Endothelial cell of umbilical vein (primary cell): ENCODE measurements around the gene PAPPA. TPM values are rescaled to one million over a fixed set of nuclear protein-coding genes. Genes with fewer than 3 reads are reported as not detected.

Source experiments
- BruUV-seq: library from RNA; stranded (reverse); fragments of 400-500 nt; replicated peaks from 2 replicates; lab custom pipeline; 2021; lab: Mats Ljungman, UMichigan
- CTCF ChIA-PET: fragments of 300-600, 350-600 bp; sonication (Branson Sonifier 250); formaldehyde crosslinking; loops from one replicate; lab custom pipeline; 2021; ENCODE audit warnings: antibody characterized with exemption, inconsistent platforms; lab: Charles Lee
- POLR2A ChIA-PET: fragments of 300-600, 350-600 bp; sonication (Branson Sonifier 250); formaldehyde crosslinking; loops from one replicate; lab custom pipeline; 2021; ENCODE audit warnings: antibody characterized with exemption, inconsistent platforms; lab: Charles Lee
- DNase-seq: peaks from one replicate; pipeline ENCODE4 v3.0.0-alpha.2; 2011; ENCODE audit warnings: low read depth, low spot score
- FAIRE-seq: peaks from 2 replicates; lab custom pipeline; 2011; peaks lifted over from hg19 to GRCh38; lab: Jason Lieb, UNC
- H2AFZ ChIP-seq: 2 replicates; pipeline ENCODE4 v1.6.0; 2012; ENCODE audit warnings: low read depth, low read length, control low read depth, inconsistent platforms
- H3K27ac ChIP-seq: 2 replicates; pipeline ENCODE4 v1.5.1; 2011; ENCODE audit warnings: low read depth, mild to moderate bottlenecking, control low read depth, low read length, moderate library complexity; ENCODE audit not compliant: insufficient read depth
- H3K27me3 ChIP-seq, 2 experiments: 2 replicates each; pipeline versions ENCODE4 v1.6.0 to v1.6.1; 2011; ENCODE audit warnings: low read length in 2 of 2, mixed read lengths in 1 of 2; ENCODE audit not compliant: control insufficient read depth in 2 of 2, insufficient read depth in 2 of 2
- H3K36me3 ChIP-seq, 2 experiments: 2 replicates in 1 of 2; 3 replicates in 1 of 2; pipeline ENCODE4 v1.5.1; 2011; ENCODE audit warnings: low read length in 2 of 2, mild to moderate bottlenecking in 1 of 2, moderate library complexity in 1 of 2; ENCODE audit not compliant: control insufficient read depth in 2 of 2, insufficient read depth in 2 of 2; ENCODE audit errors: extremely low read depth in 1 of 2
- H3K4me1 ChIP-seq: 3 replicates; pipeline ENCODE4 v1.5.1; 2011; ENCODE audit warnings: mild to moderate bottlenecking, low read length; ENCODE audit not compliant: control insufficient read depth, insufficient read depth; ENCODE audit errors: extremely low read depth
- H3K4me2 ChIP-seq: 2 replicates; pipeline ENCODE4 v1.6.1; 2011; ENCODE audit warnings: low read length, control low read depth, mixed read lengths; ENCODE audit not compliant: insufficient read depth
- H3K4me3 ChIP-seq, 3 experiments: fragments of 200-600 bp in 1 of 3; sonication (generic), shearing (Covaris generic) in 1 of 3; replicated peaks in 1 of 3; 2 replicates each; pipeline ENCODE4 v1.5.1; 2011 to 2016; ENCODE audit warnings: control low read depth in 3 of 3, low read length in 3 of 3, mild to moderate bottlenecking in 2 of 3, inconsistent platforms in 1 of 3, low read depth in 1 of 3, moderate library complexity in 1 of 3; ENCODE audit not compliant: insufficient read depth in 1 of 3
- H3K79me2 ChIP-seq: 2 replicates; pipeline ENCODE4 v1.6.0; 2012; ENCODE audit warnings: low read length, inconsistent platforms; ENCODE audit not compliant: control insufficient read depth, insufficient read depth
- H3K9ac ChIP-seq: replicated peaks from 2 replicates; pipeline ENCODE3; 2011; ENCODE audit warnings: low read length, control low read depth; ENCODE audit not compliant: insufficient read depth; ENCODE audit errors: extremely low read depth
- H3K9me1 ChIP-seq: replicated peaks from 3 replicates; pipeline ENCODE4 v1.6.0; 2011; ENCODE audit warnings: mild to moderate bottlenecking, low read length; ENCODE audit not compliant: control insufficient read depth, insufficient read depth; ENCODE audit errors: extremely low read depth
- H3K9me3 ChIP-seq: replicated peaks from 2 replicates; pipeline ENCODE4 v1.5.1; 2012; ENCODE audit warnings: low read length, inconsistent platforms; ENCODE audit not compliant: control insufficient read depth, insufficient read depth
- H4K20me1 ChIP-seq: replicated peaks from 2 replicates; pipeline ENCODE3; 2011; ENCODE audit warnings: mild to moderate bottlenecking, low read length; ENCODE audit not compliant: control insufficient read depth, insufficient read depth; ENCODE audit errors: extremely low read depth
- CTCF ChIP-seq, 2 donors: IDR thresholded peaks; 1 replicate in 1 of 2; 2 replicates in 1 of 2; pipeline ENCODE4 v1.5.1; 2011; ENCODE audit warnings: low read length in 2 of 2, mild to moderate bottlenecking in 2 of 2, moderate library complexity in 2 of 2, control low read depth in 1 of 2, inconsistent platforms in 1 of 2, low read depth in 1 of 2; ENCODE audit not compliant: insufficient read depth in 1 of 2; ENCODE audit errors: extremely low read depth in 1 of 2
- EZH2 ChIP-seq: IDR thresholded peaks from 2 replicates; pipeline ENCODE4 v1.6.1; 2012; ENCODE audit warnings: borderline replicate concordance, low read depth, mild to moderate bottlenecking, moderate library complexity, low read length, inconsistent platforms; ENCODE audit not compliant: severe bottlenecking
- FOS ChIP-seq: IDR thresholded peaks from 2 replicates; pipeline ENCODE4 v1.6.1; 2011; ENCODE audit warnings: mild to moderate bottlenecking, low read length, moderate library complexity, borderline replicate concordance; ENCODE audit not compliant: insufficient read depth
- GATA2 ChIP-seq: IDR thresholded peaks from 2 replicates; pipeline ENCODE4 v1.7.0; 2011; ENCODE audit warnings: low read depth, mild to moderate bottlenecking, moderate library complexity, mixed read lengths, low read length; ENCODE audit not compliant: insufficient read length, insufficient read depth
- JUN ChIP-seq: IDR thresholded peaks from 2 replicates; pipeline ENCODE4 v1.6.1; 2011; ENCODE audit warnings: borderline replicate concordance, low read depth; ENCODE audit not compliant: insufficient read length, insufficient read depth
- MAX ChIP-seq: IDR thresholded peaks from 2 replicates; pipeline ENCODE4 v1.6.1; 2011; ENCODE audit not compliant: insufficient read depth, insufficient read length
- MYC ChIP-seq: IDR thresholded peaks from one replicate; pipeline ENCODE4 v1.6.1; 2011; ENCODE audit warnings: mild to moderate bottlenecking, low read depth, low read length
- POLR2A ChIP-seq: IDR thresholded peaks from 2 replicates; pipeline ENCODE4 v1.6.1; 2012; ENCODE audit warnings: low read depth, mild to moderate bottlenecking, control low read depth, low read length
- POLR2AphosphoS5 ChIP-seq: IDR thresholded peaks from 2 replicates; pipeline ENCODE4 v1.6.1; 2012; ENCODE audit warnings: low read depth, mild to moderate bottlenecking, control low read depth, low read length, moderate library complexity; ENCODE audit not compliant: insufficient read depth
- dilution Hi-C: fragments of 300-500 bp; cut with MboI; formaldehyde crosslinking; loops from one replicate; pipeline ENCODE4 v1.15.0; 2019; ENCODE audit warnings: low sequenced_read_pairs; ENCODE audit not compliant: extremely low pct_ligation_motif_present
- intact Hi-C: fragments of 100-400 bp; cut with micrococcal nuclease; formaldehyde crosslinking; loops from one replicate; pipeline ENCODE4 v1.10.0; 2022
- polyA plus RNA-seq, 4 experiments: library from polyadenylated mRNA; depleted of rRNA in 3 of 4; stranded (reverse) in 3 of 4; unstranded in 1 of 4; fragments of >200 nt; gene quantifications; 2 replicates each; pipeline versions ENCODE4 v1.2.1 to v1.2.3, GENCODE V29; 2011 to 2012; ENCODE audit warnings: missing spikeins in 1 of 4
- total RNA-seq: library from RNA; stranded (reverse); gene quantifications from 2 replicates; pipeline ENCODE4 v1.2.3, GENCODE V29; 2021

Gene PAPPA
- total and polyA plus RNA-seq, 2 donors (not counting 3 experiments of a cell fraction or from before 2014, with no cell fraction given), result 0.13 to 0.41 TPM

GRCh38 chr9:116151966-116152381 is 1.6 kb upstream of the PAPPA start:
- Histone ChIP-seq H3K4me3 (peak overlapping the region in 1 of 3 experiments; percentile 18), H3K9me1 (no peaks in the 10 kb centered on the region), H3K9ac (peak overlapping the region; percentile 13), H3K27me3 (peaks cover 0 to 22% of the 10 kb centered on the region in 2 experiments), H3K4me1 (peaks cover 3% of the 10 kb centered on the region), H3K9me3 (no peaks in the 10 kb centered on the region), H3K27ac (peak overlapping the region; percentile 24), H3K79me2 (no peaks in the 10 kb centered on the region), H3K36me3 (no peaks in the 10 kb centered on the region), H3K4me2 (peak overlapping the region; percentile 79), H2AFZ (no peak overlapping the region), H4K20me1 (no peaks in the 10 kb centered on the region)
- POLR2A ChIA-PET, result no interaction called here
- no TSS peak for BruUV-seq
- dilution Hi-C loops, result no loop called here
- intact Hi-C loops, result loop anchor here (1.0 to 2.0 kb wide), 4 partner anchors 126 to 559 kb away; no protein-coding TSS in a partner anchor
- peak; percentile 77 for FAIRE-seq
- DNase-seq, result peak; percentile 83
- no peak for TF ChIP-seq EZH2
- no peak for TF ChIP-seq POLR2A
- no peak for TF ChIP-seq MYC
- no peak for TF ChIP-seq CTCF (IDR thresholded peaks at IDR 0.05; ENCODE audit: extremely low read depth in 1 of 2, insufficient read depth in 1 of 2, low read depth in 1 of 2, low read length in 2 of 2)
- no peak for TF ChIP-seq MAX
- TF ChIP-seq GATA2, result peak; percentile 90
- no peak for TF ChIP-seq POLR2AphosphoS5
- TF ChIP-seq FOS, result peak; percentile 80
- TF ChIP-seq JUN, result peak; percentile 81
- CTCF ChIA-PET, result interaction anchor here (0.6 to 2.3 kb wide), 17 partner anchors 9 to 568 kb away, joined by 3 to 13 read pairs (median 3); no protein-coding TSS in a partner anchor
